NCI-H510A treated with DMSO at 0.1 percent for 48 hours (cell line): ENCODE measurements around the gene ZNF407.

Experiments
- DNase-seq: peaks from one replicate; lab custom pipeline; 2025; lab: John Stamatoyannopoulos, UW

The ZNF407 gene

GRCh38 chr18:74728586-74728985 is 130.9 kb downstream of the ZNF407 start:
- DNase-seq, result peak; percentile 37

DNA sequence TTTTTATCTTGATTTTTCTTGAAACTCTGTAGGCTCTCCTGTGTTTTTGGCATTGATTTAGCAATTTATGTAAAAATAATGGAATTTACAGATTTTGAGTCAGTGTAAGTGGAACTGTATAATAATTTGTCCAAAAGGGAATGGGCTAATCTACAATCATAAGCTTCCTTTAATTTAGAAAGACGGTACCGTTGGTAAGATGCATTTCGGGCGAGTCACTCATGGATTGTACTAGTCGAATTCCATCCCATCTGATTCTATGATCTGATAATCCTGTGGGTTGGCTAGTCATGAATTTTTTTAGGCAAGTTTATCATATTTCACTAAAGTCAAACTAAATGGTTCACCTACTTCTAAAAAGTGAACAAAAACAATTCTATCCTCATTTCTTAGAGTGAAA is 133.4 kb downstream of the ZNF407 start:
- no peak for DNase-seq

DNA sequence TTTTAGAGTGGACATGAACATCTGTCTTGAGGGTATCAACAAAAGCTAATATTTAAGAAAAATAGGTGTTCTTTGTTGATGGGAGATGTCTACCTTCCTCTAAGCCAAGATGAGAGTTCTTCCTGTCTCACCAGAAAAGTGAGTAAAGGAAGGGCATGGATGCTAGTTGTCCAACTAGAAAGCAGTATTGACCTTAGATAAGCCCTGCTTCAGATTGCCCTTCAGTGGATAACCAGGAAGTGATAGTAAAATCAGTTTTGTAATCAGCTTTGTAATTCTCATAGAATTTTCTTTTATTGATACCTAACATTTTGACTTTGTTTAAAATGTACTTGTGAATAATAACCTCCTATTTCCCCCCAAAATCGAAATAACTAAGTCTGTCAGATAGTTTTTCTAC is 134.7 kb downstream of the ZNF407 start:
- DNase-seq, result peak; percentile 52

DNA sequence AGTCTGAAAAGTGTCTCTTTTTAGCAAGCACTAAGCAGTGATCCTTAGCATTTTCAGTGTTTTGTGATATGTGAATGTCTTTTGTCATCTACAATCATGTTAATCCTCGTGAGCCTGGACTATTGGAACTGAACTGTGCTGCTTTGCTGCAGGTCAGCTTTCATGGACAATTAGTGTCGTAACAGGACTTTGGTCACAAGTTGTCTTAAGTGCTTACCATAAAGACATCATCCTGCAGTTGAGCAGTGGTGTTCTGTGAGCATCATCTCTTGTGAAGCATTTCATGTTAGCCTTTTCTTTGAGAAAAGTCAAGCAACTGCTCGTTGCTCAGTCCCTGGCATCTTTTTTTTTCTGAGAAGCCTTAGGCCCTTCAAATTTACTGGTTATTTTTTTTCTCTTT is 135.9 kb downstream of the ZNF407 start:
- DNase-seq, result peak; percentile 81

- peak; percentile 81 for DNase-seq
These were observed 136.4 kb downstream of the ZNF407 start for GRCh38 chr18:74734013-74734444.

DNA sequence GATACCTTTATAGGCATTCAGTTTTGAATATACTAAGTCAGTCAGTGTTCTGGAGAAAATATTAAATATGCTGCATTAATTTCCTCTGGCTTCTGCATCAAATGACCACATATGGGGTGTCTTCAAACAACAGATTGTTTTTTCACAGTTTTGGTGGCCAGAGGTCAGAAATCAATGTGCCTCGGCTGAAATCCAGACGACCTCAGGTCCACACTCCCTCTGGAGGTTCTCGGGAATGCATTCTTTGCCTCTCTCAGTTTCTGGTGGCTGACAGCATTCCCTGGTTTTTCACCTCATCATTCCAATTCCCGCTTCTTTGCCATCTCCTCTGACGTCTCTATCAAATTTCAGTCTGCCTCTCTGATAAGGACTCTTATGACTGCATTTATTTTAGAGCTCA is 142.3 kb downstream of the ZNF407 start:
- DNase-seq, result no peak

GRCh38 chr18:74742573-74743243 is 145.0 kb downstream of the ZNF407 start:
- DNase-seq, result no peak

DNA sequence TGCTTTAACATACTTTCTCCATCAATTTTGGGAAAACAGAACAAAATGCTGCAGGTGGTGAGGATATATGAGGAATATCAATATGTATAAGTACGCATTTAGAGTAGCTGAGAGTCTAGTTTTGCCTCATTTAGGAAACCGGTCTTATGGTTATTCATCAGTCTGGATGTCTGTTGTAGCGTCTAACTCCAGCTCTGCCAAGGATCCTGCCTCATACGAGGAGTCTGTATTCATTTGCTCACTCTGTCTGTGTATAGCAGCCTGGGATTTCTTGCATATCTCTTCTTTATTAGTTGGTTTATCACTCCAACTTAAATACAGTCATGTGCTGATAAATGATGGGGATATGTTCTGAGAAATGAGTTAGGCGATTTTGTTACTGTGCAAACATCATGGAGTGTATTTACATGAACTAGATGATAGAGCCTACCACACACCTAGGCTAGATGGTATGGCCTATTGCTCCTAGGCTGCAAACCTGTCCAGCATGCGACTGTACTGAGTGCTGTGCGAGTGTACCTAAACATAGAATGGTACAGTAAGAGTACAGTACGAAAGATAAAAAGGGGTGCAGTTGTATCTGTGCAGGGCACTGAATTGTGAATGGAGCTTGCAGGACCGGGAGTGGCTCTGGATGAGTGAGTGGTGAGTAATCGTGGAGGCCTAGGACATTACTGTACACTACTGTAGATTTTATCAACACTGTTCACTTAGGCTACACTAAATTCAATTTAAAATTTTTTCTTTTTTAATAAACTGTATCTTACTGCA is 148.1 kb downstream of the ZNF407 start:
- peak; percentile 99 for DNase-seq

DNA sequence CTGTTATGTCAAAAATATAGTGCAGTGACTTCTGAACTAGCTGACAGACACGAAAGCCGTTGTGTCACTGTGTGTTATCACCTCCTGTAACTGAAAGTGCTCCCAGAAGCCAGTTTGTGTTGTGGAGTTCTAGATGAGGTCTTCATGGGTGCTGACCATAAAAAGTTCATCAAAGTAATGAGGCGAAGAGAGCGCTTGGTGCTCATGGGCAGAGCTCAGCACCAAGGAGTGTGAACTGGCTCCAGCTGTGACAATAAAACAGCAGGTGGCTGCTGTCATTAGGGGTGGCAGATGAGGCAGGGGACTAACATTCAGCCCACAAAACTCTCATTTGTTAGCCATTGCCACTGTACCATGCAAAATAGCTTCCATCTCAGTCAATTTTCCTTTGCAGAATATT is 151.1 kb downstream of the ZNF407 start:
- DNase-seq, result peak; percentile 99

- DNase-seq, result no peak
These were observed 161.3 kb downstream of the ZNF407 start for GRCh38 chr18:74758995-74759394.

DNA sequence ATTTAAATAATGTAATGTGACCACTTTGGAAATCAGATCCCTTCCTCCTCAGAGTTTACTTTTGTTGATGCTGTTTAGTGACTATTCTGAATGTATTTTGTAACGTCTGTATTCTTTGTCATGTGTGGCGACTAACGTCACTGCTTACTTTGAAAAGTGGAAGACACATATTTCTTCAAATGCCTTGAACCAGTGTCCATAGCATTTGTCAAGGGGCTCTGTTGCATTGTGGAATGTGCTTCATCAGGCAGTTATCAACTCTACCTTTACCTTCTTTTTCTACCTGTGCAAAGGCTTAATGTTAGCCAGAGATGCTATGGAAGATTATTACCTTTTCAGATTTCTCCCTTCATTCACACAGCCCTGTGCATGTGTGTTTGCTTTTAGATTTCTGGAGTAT is 162.4 kb downstream of the ZNF407 start:
- no peak for DNase-seq

GRCh38 chr18:74760436-74760835 is 162.8 kb downstream of the ZNF407 start:
- no peak for DNase-seq

- DNase-seq, result no peak
These were observed 168.6 kb downstream of the ZNF407 start for GRCh38 chr18:74766251-74766650.

- peak; percentile 41 for DNase-seq
These were observed 170.4 kb downstream of the ZNF407 start for GRCh38 chr18:74768096-74768495.

- no peak for DNase-seq
These were observed 175.5 kb downstream of the ZNF407 start for GRCh38 chr18:74773171-74773624.

GRCh38 chr18:74774486-74774885 is 176.8 kb downstream of the ZNF407 start:
- DNase-seq, result no peak

GRCh38 chr18:74775239-74775638 is 177.6 kb downstream of the ZNF407 start:
- DNase-seq, result no peak

- DNase-seq, result no peak
These were observed 180.6 kb downstream of the ZNF407 start for GRCh38 chr18:74778191-74778847.

DNA sequence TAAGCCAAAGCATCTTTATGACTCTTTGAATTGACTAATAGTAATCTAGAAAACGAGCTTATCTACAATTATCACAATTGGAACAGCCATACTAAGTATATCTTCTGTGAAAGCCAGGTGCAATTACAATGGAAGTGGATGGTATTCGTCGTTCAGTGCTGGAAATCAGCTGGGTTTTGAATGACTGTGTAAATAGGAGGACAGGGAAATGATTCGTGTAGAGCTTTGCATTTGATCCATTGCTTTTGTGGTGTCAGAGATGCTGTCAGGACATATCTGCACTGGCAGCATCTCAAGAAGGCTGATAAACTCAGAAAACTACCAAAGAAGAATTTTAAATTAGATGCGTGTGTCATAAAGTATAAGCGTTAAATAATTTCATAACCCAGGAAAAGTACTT is 187.1 kb downstream of the ZNF407 start:
- peak; percentile 99 for DNase-seq

DNA sequence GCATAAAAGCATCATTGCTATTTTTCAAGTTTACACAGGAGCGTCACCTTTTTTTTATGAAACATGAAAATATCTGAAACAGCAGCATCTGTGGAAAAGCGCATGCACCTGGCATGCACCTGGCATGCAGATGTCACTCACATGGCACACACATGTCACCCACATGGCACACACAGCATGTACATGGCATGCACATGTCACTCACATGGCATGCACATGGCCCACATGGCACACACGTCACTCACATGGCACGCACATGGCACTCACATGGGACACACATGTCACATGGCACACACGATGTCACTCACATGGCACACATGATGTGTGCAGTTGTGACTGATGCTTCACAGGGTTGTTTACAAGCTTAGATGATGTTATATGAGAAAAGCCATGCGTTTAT is 188.0 kb downstream of the ZNF407 start:
- no peak for DNase-seq

DNA sequence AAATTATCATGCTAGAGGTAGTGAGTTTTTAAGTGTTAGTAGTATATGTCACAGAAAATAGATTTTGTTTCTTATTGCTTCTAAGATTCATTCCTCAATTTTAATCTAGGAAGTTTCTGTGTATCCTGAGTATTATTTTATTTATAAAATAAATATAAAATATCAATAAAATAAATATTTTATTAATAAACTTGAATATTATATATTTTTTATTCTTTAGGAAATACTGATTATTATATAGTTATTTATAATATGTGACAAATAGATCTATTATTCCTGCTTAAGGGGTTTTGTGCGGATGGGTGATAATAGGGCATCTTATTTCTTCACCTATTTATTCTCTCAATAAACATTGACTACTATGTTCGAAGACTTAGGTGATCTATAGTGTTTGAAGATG is 191.0 kb downstream of the ZNF407 start:
- DNase-seq, result no peak

DNA sequence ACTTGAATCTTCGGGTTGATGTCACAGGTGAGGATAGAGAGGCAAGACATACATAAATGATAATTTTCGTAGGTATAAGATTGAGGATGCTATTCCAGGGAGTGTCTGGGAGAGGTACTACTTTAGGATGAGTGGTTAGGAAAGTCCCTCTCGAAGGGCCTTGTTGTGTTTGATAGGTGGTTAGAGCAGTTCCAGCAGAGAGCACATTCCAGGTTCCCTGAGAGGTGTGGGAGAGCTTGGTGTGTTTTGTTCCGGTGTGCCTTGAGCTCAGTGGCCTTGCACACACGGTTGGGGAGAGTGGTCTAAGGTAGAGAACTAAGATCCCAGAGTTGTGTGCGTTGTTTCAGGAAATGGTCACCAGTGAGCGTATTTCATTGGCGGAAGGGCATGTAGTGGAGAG is 191.4 kb downstream of the ZNF407 start:
- DNase-seq, result no peak

GRCh38 chr18:74790451-74790850 is 192.8 kb downstream of the ZNF407 start:
- DNase-seq, result no peak
